Thyroid gland (tissue), 4 donors: ENCODE measurements around the gene NGB. TPM values are rescaled to one million over a fixed set of nuclear protein-coding genes. Genes with fewer than 3 reads are reported as not detected.

Experiments used
- DNase-seq, 2 donors: peaks; one replicate each; pipeline ENCODE4 v3.0.0-alpha.2; 2019
- H3K27ac ChIP-seq, 3 donors: fragments of 200-600 bp; sonication (generic); 1 replicate in 2 of 3; 2 replicates in 1 of 3; pipeline ENCODE4 v1.5.1; 2016 to 2019; ENCODE audit warnings: mild to moderate bottlenecking in 1 of 3, moderate library complexity in 1 of 3
- H3K27me3 ChIP-seq: fragments of 200-600 bp; sonication (generic); one replicate; pipeline ENCODE4 v1.5.1; 2019
- H3K36me3 ChIP-seq, 2 donors: fragments of 200-600 bp; sonication (generic); one replicate each; pipeline ENCODE4 v1.5.1; 2016 to 2019
- H3K4me1 ChIP-seq, 2 donors: fragments of 200-600 bp; sonication (generic); one replicate each; pipeline ENCODE4 v1.5.1; 2017 to 2019
- H3K4me3 ChIP-seq, 3 donors: fragments of 200-600 bp; sonication (generic); replicated peaks in 1 of 3; 1 replicate in 2 of 3; 2 replicates in 1 of 3; pipeline ENCODE4 v1.5.1; 2016; ENCODE audit warnings: mild to moderate bottlenecking in 1 of 3
- H3K9me3 ChIP-seq: fragments of 200-600 bp; sonication (generic); one replicate; pipeline ENCODE4 v1.5.1; 2017
- POLR2A ChIP-seq, 2 donors: fragments of 450-650 bp; IDR thresholded peaks; one replicate each; pipeline ENCODE4 v1.6.1; 2017; ENCODE audit warnings: antibody characterized with exemption in 2 of 2, mild to moderate bottlenecking in 2 of 2, moderate library complexity in 1 of 2
- WGBS, 2 donors: methylation state at CpG; one replicate each; pipeline ENCODE4 v1.1.5; 2017; 5-methylcytosine and 5-hydroxymethylcytosine counted together
- intact Hi-C: fragments of 100-400 bp; cut with DNase I; formaldehyde crosslinking; loops from one replicate; pipeline ENCODE4 v1.15.1; 2023
- total RNA-seq, 4 donors: library from RNA; depleted of rRNA; stranded (reverse); fragments of >200 nt; gene quantifications; one replicate each; pipeline ENCODE4 v1.2.3, GENCODE V29; 2016
- TF ChIP-seq, protein P1 (sequence below), 6 experiments: fragments of 200-600 bp in 3 of 6; fragments of 450-650 bp in 3 of 6; sonication (generic) in 3 of 6; IDR thresholded peaks; one replicate each; pipeline ENCODE4 v1.5.1; 2016 to 2019; ENCODE audit warnings: antibody characterized with exemption in 6 of 6, mild to moderate bottlenecking in 2 of 6, inconsistent platforms in 1 of 6, moderate library complexity in 1 of 6

The NGB gene
- total RNA-seq, 4 donors from 2014 or later = not detected

DNA sequence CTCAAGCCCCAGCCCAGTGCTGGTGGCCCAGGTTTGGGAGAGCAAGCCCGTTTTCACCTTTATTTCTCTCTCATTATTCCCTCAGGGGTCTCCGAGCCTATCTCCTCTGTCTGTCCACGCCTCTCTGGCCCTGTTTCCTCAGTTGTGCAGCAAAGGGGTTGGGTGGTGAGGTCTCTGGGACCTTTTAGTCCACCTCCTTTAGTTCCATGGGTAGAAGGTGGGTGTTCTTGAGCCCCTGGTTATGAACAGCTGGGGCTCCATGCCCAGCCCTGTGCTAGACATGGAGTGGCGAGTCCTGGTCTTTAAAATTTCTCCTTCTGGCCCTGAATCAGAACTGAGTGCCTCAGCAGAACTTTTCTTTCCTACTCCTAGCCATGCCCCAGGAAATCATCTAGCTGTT is 1.3 kb upstream of the NGB start:
- H3K27ac ChIP-seq = no peak overlapping the region
- intact Hi-C loops = no loop called here
- no peak for TF ChIP-seq POLR2A (IDR thresholded peaks at IDR 0.05)
- TF ChIP-seq, protein P1, sequence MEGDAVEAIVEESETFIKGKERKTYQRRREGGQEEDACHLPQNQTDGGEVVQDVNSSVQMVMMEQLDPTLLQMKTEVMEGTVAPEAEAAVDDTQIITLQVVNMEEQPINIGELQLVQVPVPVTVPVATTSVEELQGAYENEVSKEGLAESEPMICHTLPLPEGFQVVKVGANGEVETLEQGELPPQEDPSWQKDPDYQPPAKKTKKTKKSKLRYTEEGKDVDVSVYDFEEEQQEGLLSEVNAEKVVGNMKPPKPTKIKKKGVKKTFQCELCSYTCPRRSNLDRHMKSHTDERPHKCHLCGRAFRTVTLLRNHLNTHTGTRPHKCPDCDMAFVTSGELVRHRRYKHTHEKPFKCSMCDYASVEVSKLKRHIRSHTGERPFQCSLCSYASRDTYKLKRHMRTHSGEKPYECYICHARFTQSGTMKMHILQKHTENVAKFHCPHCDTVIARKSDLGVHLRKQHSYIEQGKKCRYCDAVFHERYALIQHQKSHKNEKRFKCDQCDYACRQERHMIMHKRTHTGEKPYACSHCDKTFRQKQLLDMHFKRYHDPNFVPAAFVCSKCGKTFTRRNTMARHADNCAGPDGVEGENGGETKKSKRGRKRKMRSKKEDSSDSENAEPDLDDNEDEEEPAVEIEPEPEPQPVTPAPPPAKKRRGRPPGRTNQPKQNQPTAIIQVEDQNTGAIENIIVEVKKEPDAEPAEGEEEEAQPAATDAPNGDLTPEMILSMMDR (IDR thresholded peaks at IDR 0.05) = no peak
- no peaks in the 10 kb centered on the region for H3K9me3 ChIP-seq
- WGBS, 2 donors = 85 to 86% methylated on average over 4 of the region's 4 CpGs
- H3K27me3 ChIP-seq = no peaks in the 10 kb centered on the region
- no peaks in the 10 kb centered on the region for H3K4me1 ChIP-seq
- no peak for DNase-seq
- peaks cover 5 to 8% of the 10 kb centered on the region in 2 donors for H3K36me3 ChIP-seq
- H3K4me3 ChIP-seq = no peak overlapping the region

DNA sequence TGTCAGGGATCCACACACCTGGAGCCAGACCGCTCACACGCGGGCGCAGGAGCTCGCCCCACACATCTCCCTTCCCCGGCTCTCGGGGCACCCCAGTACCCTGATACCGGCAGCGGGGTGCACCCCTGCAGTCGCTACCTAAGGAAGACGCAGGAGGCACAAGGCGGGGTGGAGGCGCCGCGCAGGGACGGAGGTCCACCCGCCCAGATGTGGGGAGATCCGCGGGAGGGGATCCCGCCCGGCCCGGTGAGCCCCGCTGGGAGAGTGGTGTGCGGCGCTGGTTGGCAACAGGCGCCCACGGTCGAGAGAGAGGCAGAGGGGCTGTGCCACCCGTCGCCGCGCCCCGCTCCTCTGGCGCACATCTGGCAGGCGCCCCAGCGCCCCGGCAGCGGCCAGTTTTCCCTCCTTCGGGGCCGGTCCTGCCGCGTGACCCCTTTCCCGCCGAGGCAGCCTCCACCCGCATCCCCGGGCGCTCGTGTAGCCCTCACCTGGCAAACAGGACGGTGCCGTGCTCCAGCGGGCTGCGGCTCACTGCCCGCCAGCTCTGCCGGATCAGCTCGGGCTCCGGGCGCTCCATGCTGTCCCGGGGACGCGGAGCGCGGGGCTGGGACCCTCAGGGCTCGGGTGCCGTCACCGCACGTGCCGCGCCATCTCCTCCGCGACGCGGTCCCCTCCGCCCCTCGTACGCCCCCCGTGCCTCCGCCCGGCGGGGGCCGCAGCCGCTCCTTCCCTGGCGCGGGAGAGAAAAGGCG is 469 bp downstream of the NGB start:
- Histone ChIP-seq H3K4me3 (no peak overlapping the region), H3K4me1 (no peaks in the 10 kb centered on the region), H3K27me3 (no peaks in the 10 kb centered on the region), H3K27ac (no peak overlapping the region), H3K36me3 (no peaks in the 10 kb centered on the region), H3K9me3 (no peaks in the 10 kb centered on the region)
- TF ChIP-seq, protein P1 (IDR thresholded peaks at IDR 0.05) = no peak
- no peak for TF ChIP-seq POLR2A (IDR thresholded peaks at IDR 0.05)
- WGBS, 2 donors = 0 to 9% methylated on average over 5 to 20 of the region's 84 CpGs
- no peak for DNase-seq
- intact Hi-C loops = no loop called here

DNA sequence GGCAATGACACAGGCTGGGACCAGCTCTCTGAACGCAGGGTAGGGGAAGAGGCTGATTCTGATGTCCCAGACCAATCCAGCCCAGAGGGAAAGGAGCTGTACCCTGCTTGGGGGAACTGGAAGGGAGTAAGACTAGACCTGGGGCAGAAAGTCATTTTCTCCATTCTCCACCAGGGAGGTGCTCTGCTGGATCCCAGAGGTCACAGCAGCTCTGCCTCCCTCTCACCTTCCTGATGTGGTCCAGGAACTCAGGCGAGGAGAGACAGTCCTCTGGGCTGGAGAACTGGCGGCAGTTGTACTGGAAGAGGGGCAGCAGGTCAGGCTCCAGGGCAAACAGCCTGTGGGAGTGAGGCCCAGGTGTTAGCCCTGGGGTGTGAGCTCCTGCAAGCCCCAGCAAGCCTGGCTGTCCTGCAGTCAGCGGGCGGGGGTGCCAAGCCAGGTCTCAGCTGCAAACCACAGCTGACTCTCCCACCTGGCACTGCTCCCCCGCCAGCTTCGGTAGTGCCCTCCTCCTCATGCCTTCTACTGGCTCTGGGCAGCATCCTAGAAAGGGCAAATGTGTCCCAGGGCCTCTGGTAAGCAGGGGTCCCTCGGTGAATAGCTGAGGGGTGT is 1.9 kb downstream of the NGB start:
- H3K27ac ChIP-seq = no peak overlapping the region
- no peak overlapping the region for H3K4me3 ChIP-seq
- H3K4me1 ChIP-seq = no peaks in the 10 kb centered on the region
- no peak for TF ChIP-seq POLR2A (IDR thresholded peaks at IDR 0.05)
- TF ChIP-seq, protein P1 (IDR thresholded peaks at IDR 0.05) = no peak
- no peak for DNase-seq
- WGBS, 2 donors = 32 to 41% methylated on average over 6 to 8 of the region's 8 CpGs
- no peaks in the 10 kb centered on the region for H3K36me3 ChIP-seq
- H3K27me3 ChIP-seq = no peaks in the 10 kb centered on the region
- intact Hi-C loops = no loop called here
- no peaks in the 10 kb centered on the region for H3K9me3 ChIP-seq

DNA sequence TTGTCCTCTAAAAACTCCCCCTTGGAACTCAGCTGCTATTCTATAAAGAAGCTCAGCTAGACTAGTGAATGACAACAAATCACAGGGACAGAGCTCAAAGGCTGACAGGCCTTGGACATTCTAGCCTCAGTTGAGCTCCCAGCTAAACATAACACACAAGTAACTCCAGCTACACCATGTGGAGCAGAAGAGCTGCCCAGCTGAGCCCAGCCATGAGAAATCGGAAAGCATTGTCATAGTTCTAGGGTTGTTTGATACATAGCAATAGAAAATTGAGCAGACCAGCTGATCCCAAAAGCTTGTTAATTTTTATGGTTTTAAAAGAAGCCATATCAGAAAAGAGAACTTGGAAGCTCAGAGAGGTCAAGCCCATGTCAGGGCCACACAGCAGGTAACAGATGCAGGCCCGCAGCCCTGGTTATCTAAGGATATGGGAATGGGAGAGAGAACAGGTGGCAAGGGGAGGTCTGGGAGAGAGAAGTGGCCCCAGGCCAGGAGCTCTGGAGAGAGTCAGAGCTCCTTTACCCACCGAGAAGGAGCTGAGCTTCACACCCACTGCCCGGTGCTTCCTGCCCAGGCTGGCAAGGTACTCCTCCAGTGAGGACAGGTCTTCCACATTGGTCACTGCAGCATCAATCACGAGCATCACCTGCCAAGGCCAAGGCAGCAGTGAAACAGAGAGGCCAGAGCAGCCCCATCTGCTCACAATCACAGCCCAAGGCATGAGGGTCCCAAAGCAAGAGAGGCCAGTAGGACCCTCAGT is 2.9 kb downstream of the NGB start:
- Histone ChIP-seq H3K9me3 (no peaks in the 10 kb centered on the region), H3K4me3 (no peak overlapping the region), H3K4me1 (no peaks in the 10 kb centered on the region), H3K27ac (no peak overlapping the region), H3K27me3 (no peaks in the 10 kb centered on the region), H3K36me3 (no peaks in the 10 kb centered on the region)
- TF ChIP-seq POLR2A (IDR thresholded peaks at IDR 0.05) = no peak
- TF ChIP-seq, protein P1 (IDR thresholded peaks at IDR 0.05) = no peak
- intact Hi-C loops = no loop called here
- DNase-seq = no peak
- 93 to 94% methylated on average over 5 of the region's 5 CpGs for WGBS, 2 donors

DNA sequence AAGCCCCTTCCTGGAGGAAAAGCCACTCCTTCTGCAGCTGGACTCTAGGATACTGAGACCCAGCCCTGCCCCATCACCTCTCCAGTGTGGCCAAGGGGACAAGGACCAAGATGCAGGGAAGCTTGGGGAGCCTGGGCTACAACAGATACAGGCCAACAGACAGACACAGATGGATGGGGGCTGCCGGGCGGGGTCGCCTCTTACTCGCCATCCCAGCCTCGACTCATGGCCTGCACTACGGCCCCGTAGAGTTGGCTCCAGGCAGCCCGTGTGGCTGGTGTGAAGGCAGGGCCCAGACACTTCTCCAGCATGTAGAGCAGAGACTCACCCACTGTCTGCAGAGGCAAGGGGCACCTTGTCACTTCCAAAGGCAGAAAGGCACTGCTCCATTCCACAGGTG is 4.7 kb downstream of the NGB start:
- intact Hi-C loops = no loop called here
- Histone ChIP-seq H3K36me3 (no peaks in the 10 kb centered on the region), H3K4me1 (no peaks in the 10 kb centered on the region), H3K4me3 (no peak overlapping the region), H3K9me3 (no peaks in the 10 kb centered on the region), H3K27me3 (no peaks in the 10 kb centered on the region), H3K27ac (no peak overlapping the region)
- 86 to 90% methylated on average over 2 to 5 of the region's 8 CpGs for WGBS, 2 donors
- no peak for DNase-seq
- TF ChIP-seq POLR2A (IDR thresholded peaks at IDR 0.05) = no peak
- TF ChIP-seq, protein P1 (IDR thresholded peaks at IDR 0.05) = no peak
